ENCODE results near the gene SLC5A1.

GRCh38 chr22:32037236-32037635 is 5.8 kb upstream of the SLC5A1 start:
- no peak for TF ChIP-seq CTCF (IDR thresholded peaks at IDR 0.05)
- TF ChIP-seq POLR2A (IDR thresholded peaks at IDR 0.05): no peak
